Activated CD4-positive, alpha-beta T cell treated with anti-CD3 and anti-CD28 coated beads, Interleukin-2, amount 50 U/mL, for 48 hours (primary cell): ENCODE measurements around the gene HOXB4.

Experiments used
- DNase-seq, 2 experiments: peaks; one replicate each; pipeline ENCODE4 v3.0.0-alpha.2; 2020

Gene HOXB4

DNA sequence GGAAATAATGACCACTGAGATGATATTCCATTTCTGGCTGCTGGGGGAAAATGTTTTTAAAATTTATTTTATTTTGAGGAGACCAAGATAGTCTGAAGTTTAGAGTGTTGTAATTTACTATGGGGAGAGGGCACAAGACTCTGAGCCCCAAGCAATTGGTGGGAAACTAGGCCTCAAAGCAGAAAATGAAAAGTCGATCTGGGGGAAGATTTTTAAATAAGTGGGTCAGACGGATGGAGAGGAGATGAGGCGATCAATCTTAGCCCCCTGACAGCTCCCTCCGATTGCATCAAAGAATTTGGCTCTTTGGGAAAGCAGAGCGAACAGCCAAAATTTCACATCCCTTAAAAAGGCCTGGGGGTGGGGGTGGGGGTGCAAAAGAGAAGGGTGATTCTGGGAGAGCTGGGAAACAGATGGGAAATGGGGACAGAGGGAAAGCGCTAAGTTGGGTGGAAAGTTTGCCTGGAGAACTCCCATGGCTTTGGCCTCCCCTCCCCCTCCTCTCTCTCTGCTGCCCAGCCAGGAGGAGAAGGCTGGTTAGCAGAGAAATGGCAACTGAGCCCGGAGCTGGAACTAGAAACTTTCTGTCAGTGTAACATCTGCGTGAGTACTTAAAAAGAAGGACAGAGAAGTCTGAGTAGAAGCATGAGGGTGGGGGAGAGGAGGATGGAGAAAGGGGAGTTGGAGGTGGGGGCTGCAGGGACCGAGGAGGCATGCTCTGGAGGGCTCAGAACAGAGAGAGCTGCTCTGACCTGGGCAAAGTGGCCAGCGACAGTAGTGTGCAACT is 31.8 kb downstream of the HOXB4 start:
- no peak for DNase-seq

DNA sequence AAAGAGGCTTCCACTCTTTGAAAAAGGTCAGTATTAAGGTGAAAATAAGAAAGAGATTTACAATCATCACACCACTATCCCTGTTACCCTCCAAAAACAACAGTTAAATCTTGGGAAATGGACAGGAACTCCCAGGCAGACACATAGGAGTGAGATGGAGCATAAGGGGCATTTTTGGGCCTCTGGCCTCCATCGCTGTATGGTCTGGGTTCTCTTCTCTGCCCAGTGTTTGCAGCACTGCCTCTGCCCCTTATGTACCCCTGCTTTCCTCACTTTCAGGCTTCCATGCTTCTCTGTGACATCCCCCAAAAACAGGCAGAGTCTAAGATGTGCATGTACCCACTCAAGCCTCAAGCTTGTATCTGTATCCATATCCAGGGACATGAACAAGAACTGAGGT is 32.6 kb downstream of the HOXB4 start:
- no peak for DNase-seq

DNA sequence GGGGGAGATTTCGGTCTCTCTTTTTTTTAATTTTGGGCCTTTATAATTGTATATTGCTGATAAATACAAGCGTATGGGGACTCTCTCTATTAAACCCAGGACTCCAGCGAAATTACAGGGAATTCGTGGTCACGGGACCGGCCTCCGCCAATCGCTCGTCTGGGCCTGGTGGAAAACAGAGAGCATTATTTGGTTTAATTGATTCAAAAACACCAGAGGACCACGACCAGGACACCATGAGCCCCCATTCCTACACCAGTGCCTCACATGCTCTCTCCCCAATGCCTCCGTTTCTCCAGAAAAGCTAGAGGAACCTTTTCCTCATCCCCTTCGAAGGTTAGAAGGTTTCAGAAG is 33.2 kb downstream of the HOXB4 start, which contains the start of gene HOXB2:
Gene HOXB2, minus strand, starts transcription at position 88 of the 354 bp plus-strand sequence. CDS start 198 bp downstream, outside the sequence.
- no peak for DNase-seq

DNA sequence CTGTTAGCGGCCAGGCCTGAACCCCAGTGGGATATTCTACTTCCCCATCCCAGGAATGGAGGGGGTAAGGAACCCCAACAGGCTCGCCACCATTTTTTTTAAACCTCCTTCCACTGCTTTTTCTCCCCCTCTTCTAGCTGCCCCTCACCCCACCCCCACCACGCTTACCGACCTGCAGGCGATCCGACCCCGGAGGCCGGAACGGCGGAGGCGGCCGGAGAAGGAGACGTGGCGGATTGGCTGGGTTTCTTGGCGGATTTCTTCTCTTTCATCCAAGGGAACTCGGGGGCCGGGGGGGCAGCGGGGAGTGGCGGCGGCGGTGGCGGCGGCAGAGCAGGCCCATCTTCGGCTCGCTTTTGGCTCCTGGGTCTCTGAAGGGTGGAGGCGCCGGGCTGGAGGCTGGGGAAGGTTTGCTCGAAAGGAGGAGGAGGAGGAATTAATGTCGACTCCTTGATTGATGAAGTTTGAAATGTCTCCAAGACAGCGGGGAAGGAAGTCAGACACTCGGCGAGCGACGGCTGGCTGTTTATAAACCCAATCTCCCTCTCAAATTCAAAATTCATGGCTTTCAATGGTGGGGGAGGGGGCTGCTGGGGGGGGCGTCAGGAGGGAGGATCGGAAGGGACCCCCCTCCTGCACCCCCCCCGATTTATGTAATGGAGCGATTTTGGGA is 33.7 kb downstream of the HOXB4 start:
- peak; percentile 42 to 59 for DNase-seq

DNA sequence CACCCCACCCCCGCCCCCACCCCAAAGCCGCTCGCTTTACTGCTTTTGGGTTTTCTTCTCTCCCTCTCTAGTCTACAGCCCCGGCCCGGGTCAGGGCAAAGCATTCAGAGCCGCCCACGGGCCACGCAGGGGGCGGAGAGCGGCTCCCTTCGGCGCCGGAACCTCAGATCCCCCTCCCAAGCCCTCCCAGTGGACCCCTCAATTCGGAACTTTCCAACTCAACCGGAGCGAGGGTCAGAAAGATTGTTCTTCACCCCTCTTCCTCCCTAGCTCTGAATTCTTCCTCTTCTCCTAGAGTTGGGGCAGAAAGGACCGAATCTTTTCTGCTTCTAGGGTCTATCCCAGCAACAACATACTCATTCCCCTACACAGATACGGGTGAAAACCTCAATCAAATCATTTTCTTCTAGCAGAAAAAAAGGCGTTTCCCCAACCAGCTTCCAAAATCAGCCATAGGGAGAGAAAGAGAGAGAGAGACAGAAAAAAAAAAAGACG is 34.2 kb downstream of the HOXB4 start:
- DNase-seq, result peak; percentile 53 to 66

DNA sequence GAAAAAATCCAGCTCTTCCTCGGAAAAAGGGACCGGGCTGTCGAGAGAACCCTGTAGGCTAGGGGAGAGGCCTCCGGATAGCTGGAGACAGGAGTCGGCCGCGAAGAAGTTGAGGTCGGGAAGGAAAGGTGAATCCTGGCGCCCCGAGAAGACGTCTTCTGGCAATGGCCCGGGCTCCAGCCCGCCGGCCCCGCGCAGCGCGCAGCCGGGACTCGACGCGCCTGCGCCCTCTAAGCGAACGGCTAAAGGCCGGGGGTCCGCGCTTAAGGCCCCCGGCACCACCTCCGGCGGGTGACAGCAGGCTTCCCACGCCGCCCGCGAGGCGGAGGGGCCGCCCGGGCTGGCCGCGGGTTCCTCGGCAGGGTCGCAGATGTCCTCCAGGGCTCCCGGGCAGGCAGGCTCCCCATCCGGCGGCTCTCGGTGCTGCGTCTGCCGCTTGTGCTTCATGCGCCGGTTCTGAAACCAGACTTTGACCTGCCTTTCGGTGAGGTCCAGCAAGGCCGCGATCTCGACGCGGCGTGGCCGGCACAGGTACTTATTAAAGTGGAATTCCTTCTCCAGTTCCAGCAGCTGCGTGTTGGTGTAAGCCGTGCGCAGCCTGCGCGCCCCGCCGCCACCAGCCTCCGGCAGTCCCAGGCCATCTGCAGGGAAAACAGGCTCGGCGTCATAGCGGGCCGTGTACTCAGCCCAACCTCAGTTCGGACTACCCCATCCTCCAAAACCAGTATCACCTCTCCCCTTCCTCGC is 34.9 kb downstream of the HOXB4 start:
- peak; percentile 50 to 69 for DNase-seq

DNA sequence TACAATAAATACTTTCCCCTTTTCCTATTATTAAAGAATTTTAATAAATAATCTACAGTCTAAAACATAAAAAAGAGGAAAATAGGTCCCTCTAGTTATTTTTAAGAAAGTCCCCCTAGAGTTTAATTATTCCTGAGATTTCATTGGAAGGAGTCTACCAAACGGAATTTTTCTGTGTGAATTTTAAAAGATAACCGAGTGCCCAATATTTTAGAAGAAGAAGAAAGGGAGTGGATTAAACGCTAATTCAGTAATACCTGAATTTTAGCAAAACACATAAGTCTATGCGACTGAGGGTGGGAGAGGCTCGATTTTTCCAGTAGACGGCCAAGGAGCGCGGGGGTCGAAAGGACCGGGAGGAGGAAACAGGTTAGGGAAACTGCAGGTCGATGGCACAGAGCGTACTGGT is 35.4 kb downstream of the HOXB4 start:
- DNase-seq, result no peak

DNA sequence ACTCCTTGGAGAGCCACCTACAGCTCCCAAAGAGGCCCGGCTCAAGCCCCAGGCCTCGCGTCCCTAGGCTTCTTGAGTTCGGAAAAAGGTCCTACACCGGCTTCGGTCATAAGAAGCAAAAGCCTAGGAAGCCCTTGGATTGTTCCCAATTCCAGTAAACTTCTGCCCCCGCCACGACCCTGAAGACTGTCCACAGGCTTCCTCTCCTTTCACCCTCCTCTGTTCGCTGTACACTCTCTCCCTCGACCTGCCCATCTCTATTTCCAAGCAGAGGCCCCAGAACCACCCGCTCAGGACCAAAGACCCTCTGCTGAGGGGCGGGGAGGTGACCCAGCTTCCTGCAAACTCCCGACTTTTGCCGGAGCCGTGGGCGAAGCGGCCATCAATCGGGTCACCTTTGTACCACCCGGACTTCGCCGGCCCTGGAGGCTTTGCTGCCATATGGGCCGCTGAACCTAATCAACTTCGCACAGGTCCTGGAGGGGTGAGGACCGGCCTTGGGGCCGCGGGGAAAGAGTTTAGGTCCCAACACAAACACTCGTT is 36.0 kb downstream of the HOXB4 start:
- peak; percentile 33 to 46 for DNase-seq

DNA sequence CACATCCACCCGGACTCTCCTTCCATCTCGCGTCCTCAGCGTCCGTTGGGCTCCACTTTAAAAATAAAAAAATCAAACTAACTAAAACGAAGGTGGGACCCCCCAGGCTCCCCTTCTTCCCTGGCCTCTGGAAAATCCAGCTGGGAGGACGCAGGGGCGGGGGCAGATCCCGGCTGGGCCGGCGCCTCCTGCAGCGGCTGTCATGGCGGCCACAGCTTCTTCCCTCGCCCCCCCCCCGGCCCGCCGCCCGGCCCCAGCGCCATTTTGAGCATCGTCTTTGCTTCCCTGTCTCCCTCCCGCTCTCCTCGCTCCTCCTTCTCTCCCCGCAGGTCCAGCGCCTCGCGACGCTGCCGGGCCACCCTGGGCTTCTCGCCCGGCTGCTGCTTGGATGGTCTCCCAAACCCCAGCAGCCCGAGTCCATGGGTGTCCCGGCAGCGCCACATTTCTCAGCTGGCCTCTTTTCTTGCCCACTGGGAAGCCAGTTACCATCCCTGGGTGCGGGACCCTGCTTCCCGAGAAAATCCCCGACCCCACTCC is 36.5 kb downstream of the HOXB4 start:
- DNase-seq, result peak; percentile 41 to 48

DNA sequence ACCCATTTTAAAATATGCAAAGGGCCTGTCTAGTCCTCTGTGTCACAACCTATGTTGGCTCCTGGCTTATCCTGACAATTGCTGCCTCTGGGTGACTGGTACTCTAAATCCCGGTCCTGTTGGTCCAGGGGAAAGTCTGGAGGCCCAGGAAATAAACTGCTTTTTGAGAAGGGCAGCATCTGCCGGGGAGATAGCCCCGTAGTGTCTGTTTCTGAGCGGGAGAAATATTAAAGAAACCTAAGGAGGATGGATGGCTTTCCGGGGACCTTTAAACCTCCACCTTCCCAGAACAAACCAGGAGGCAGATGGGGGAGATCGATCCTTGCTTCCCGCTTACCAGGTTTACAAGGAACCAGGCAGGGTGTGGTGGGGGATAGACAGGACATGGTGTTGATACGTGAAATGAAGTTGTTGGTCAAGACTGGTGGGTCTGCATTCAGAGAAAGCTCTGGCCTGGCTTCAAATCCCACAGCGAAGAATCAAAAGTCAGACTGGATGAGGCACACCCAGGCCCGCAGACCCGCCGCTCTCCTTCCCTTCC is 37.0 kb downstream of the HOXB4 start:
- peak in 1 of 2 experiments; percentile 20 for DNase-seq

DNA sequence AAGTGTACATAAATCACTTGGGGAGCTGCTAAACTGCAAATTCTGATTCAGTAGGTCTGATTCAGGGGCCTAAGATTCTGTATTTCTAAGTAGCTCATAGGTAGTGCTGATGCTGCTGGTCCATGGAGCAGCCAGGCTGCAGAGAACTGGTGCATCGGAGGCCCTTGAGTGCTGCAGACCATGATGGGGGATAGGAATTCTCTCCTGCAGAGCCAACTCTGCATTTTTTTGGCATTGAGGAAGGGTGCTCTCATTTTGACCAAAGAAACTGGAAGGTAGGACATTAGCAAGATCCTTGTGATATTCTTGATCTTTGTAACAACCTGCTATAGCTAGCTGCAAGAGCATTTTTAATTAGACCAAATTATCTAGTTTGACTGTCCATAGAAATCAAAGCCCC is 37.9 kb downstream of the HOXB4 start:
- no peak for DNase-seq

DNA sequence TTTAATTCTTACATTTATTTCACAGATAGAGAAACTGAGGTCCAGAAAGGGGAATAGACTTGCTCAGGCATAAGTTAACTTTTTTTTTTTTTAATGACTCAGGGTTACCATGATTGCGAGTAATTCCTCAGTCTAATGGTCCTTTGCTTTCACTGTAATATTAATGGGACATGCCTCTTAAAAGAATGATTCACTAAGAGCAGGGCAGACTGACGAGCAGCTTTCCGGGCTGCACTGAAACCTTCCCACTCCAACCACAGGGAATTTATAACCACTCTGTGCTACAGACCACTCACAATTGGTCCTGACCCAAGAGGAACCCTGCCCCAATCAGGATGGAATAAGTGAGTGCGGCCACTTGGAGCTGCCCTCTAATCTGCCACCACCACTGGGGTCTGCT is 39.0 kb downstream of the HOXB4 start:
- no peak for DNase-seq

DNA sequence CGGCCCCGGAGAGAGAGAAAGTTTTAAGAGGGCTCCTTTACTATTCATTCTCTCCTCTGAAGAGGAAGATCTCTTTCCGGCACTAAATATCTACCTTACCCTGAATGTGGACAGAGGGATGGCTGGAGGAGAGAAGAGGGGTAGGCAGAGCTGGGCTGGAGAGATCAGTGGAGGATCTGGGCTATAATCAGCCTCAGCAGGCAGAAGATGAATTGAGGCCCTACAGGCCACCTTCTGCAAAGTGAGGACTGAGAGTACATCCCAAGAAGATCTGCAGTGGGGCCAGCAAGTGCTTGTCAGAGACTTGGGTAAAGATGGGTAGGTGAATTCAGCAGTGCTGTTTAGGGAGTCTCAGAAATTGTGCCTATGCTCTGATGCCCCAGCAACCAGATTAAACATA is 40.8 kb downstream of the HOXB4 start:
- no peak for DNase-seq

DNA sequence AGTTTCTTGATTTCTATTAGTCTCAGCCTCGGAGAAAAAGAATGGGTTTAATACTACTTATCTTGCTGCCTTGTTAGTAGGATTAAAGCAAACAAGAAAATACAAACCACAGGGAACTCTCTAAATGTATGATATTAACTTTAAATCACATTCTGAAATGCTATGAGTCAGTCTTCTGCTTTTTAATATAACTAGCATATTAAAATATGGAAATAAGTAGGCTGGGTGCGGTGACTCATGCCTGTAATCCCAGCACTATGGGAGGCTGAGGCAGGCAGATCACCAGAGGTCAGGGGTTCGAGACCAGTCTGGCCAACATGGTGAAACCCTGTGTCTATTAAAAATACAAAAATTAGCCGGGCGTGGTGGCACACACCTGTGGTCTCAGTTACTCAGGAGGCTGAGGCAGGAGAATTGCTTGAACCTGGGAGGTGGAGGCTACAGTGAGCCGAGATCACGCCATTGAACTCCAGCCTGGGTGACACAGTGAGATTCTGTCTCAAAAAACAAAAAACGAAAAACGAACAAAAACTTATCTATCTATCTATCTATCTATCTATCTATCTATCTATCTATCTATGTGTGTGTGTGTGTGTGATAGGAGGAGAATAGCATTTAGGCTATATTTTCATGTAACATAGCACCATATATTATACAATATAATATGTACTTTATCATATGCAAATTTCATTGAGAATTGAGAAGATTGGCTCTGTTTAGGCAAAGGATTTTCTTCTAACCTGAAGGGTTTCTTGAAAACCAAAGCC is 42.2 kb downstream of the HOXB4 start:
- DNase-seq, result peak in 1 of 2 experiments; percentile 25

DNA sequence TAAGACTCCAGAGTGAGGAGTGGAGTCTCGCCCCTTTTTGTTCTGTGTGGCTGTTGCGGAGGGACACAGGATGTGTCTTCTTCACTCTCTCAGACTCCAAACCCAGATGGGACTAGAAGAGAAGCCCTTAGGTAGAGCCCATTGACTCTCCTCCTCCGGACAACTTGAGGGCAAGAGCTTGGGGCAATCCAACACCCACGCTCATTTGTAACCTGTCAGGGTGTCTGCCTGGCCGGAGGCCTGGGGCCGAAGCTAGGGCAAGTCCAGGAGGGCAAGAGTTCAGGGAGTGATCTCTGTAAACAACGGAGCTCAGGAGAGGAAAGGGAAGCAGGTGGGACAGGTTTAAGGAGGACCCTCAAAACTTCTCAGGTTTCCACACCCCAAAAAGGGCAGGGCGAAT is 45.9 kb downstream of the HOXB4 start:
- DNase-seq, result no peak

DNA sequence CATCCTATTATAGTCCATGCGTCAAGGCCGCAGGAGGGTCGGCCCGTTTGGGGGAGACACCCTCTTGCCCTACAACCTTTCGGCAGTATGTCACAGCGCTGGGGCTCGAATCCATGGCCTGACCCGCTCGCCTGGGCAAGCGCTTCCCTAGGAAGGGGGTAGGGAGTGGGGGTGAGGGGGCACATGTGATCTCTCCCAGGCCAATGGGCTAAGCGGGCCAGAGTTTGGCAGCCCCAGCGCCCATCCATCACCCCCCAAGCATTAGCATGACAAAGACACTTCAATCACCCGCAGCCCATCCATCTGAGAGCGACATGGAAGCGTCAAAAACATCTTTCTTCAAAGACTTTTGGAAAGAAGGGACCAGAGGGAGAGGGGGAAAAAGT is 47.3 kb downstream of the HOXB4 start, which contains the start of gene HOXB1:
Gene HOXB1, minus strand, starts transcription at position 125 of the 386 bp plus-strand sequence. Its CDS starts 107 bp downstream, at position 18.
- DNase-seq, result no peak

DNA sequence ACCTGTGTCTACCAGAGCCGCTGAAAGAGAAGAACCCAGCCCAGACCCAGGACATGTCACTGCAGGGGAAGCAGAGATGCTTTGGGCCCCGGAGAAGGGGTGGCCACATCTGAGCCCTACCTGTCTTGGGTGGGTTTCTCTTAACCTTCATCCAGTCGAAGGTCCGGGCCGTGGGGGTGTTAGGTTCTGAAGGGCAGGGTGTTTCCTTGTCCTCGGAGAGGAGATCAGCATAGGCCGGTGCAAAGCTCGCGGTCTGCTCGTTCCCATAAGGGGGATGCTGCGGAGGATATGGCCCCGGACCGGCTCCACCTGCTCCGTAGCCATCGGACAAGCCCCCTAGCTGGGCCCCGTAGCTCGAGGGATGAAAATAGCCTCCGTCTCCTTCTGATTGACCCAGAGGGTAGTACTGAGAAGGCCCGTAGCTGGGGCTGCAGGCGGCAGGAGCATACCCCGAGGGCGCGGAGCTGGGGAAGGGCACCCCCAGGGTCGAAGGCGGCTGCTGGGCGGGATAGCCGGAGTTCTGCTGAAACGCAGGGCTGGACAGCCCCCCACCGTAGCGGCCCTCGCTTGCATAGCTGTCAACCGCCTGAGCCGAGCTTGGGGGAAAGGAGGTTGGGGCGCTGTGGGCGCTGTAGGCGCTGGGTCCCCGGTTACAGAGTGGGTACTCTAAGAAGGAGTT is 47.8 kb downstream of the HOXB4 start:
- DNase-seq, result no peak

DNA sequence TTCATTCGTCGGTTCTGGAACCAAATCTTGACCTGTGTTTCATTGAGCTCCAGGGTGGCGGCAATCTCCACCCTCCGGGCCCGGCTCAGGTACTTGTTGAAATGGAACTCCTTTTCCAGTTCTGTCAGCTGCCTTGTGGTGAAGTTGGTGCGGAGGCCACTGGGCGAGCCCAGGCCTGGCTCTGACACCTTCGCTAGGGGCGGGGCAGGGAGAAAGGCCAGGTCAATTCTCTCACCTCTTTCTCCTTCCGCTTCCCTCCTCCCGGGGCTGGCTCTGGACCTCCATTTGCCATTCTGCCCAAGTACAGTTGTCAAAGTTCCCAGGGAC is 48.5 kb downstream of the HOXB4 start:
- no peak for DNase-seq

DNA sequence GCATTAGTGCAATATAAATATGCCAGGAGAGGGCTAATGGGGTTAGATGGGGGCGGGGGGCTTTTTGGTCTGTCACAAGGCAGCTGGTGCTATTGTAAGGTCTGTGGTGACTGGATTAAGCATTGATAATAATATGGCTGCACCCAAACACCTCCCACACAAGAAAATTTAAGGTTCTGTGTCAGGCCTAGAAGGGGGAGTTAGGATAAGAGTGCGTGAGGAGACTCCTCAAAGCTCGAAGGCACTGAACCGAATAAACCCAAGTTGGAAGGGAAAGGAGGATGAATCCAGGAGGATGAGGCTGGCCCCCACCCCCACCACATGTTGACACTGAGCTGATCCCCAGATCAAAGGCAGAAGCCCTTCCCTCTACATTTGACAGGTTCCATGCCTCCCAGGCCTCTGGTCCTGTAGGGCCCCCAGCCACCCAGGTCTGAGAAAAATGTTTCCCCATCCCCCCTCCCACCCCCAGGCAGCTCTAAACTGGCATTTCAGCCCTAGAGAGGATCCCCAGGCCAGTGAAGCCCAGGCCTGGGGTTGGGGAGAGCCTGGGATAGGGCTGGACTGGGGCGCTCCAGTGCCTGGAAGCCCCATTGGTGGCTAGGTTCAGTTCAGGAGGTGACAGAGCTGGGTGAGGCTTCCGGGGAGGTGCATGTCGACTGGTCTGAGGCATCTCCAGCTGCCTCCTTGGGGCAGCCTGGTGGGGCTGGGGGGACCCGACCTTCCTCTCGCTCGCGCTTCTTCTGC is 49.0 kb downstream of the HOXB4 start:
- no peak for DNase-seq

DNA sequence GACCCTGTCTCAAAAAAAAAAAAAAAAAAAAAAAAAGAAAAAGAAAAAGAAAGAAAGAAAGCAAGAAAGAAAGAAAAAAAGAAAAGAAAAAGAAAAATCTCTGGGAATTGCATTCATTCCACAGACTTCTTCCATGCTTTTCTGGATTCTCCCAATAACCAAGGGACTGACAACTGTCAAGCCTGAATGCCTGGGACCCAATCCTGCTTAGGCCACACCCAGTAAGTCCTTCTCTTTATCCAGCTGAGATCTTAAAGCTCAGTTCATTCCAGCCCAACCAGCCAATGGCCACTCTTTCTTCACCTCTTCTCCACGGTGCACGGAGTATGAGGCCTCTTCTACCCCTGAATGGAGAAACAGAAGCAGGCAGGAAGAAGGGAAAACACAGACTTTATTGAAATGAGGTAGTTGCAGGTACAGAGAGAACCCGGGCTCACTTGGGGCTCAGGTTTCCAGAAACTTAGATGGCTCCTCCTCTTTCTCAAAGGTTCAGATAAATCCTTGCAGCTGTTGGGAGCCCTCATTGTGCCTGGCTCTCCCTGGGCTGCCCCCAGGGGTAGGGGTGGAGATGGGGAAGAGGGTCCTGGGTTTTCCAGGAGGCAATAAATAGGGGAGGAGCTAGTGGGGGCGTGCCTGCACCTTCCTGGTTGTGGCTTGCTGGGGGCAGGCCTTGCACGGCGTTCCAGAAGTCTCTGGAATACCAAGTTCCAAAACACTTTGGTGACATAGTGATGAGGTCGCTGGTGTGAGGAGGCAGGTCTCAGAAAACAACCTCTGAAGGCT is 49.8 kb downstream of the HOXB4 start:
- DNase-seq, result no peak
